Gastroesophageal sphincter (tissue), 3 donors: ENCODE measurements around the gene PTDSS2.

Source experiments
- CTCF ChIP-seq, 4 experiments: fragments of 200-600 bp in 2 of 4; fragments of 450-650 bp in 2 of 4; sonication (generic) in 1 of 4; IDR thresholded peaks; one replicate each; pipeline ENCODE4 v1.5.1; 2017 to 2019; ENCODE audit warnings: antibody characterized with exemption in 4 of 4, mild to moderate bottlenecking in 2 of 4, moderate library complexity in 2 of 4
- EP300 ChIP-seq: sonication (generic); formaldehyde crosslinking; IDR thresholded peaks from one replicate; pipeline ENCODE4 v1.6.1; 2017; ENCODE audit warnings: antibody characterized with exemption, mild to moderate bottlenecking
- POLR2A ChIP-seq, 2 donors: fragments of 450-650 bp; IDR thresholded peaks; one replicate each; pipeline ENCODE4 v1.6.1; 2017; ENCODE audit warnings: antibody characterized with exemption in 2 of 2, mild to moderate bottlenecking in 2 of 2, moderate library complexity in 1 of 2
- POLR2AphosphoS5 ChIP-seq: sonication (generic); formaldehyde crosslinking; IDR thresholded peaks from one replicate; pipeline ENCODE4 v1.6.1; 2017; ENCODE audit warnings: antibody characterized with exemption

- TF ChIP-seq CTCF (IDR thresholded peaks at IDR 0.05) (no peak), POLR2A (IDR thresholded peaks at IDR 0.05) (no peak), EP300 (no peak), POLR2AphosphoS5 (no peak)
These were observed 14.2 kb downstream of the PTDSS2 start for GRCh38 chr11:464316-464715.
